ENCODE measurements around the gene B9D2.
"Not testable (repeated sequence)": the region's sequence is repeated elsewhere in the genome, so short reads cannot be mapped to it uniquely, and the experiment has no call there.

The B9D2 gene

DNA sequence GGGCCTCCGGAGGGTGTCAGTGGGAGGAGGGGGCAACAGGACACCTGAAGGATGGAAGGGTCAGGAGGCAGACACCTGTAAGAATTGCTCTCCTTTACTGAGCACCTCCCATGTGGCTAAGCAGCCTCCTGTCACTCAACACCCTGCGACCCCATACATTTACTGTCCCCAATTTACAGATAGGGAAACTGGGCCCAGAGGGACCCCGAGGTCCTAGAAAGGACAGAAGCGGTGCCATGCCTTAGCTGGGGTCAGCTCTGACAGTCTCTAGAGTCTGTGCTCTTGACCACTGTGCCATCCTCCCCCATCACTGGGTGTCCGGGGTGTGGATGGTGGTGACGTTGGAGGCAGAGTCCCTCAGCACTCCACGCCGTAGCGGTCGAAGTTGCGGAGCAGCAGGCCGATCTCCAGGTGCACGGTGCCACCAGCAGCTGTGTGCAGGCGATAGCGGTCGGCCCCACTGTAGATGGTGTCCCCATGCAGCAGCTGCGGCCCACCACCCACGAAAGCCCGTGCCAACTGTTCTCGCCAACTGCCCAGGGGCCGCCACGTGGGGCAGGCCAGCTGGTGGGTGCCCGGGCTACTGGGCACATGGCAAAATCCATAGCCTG, 9.5 kb downstream of the B9D2 start:
- no peak for DNase-seq

DNA sequence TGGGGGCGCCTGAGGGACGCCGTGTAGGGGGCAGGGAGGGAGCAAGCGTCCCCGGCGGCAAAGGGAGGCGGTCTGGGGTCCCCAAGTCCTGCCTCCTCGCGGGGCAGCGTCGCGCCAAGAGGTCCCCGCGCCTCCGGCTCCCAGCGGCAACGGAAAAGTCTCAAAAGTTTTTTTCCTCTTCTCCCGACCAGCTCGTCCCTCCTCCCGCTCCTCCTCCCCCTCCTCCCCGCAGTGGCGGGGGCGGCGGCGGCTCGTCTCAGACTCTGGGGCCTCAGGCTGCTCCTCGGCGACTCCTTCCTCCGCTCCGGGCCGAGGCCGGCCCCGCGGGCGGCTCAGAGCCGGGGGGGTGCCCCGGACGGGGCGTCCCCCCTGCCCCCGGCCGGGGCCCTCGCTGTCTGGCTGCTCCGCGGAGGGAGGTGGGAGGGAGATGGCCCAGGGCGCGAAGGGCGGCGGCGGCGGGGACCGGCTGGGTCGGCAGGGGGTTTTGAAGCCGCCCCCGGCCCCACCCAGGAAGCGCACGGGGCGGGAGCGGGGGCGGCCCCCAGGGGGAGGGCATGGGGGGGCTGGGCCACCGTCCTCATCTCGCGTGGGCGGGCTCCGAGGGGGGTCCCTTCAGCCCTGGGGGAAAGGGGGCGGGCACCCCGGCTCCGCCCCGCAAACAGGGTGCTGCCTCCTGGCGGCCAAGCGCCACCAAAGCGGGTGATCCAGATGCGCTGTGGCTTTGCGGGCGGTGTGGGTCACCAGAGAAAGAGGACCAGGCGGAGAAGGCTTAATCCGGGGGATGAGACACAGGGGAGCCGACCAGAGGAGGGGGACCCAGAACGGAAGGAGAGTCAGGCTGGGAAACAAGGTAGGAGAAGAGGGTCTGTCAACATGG, 10.2 kb downstream of the B9D2 start, which contains the start of gene TGFB1:
TGFB1 (minus strand) TSS at position 457 of the 877 bp plus-strand sequence. CDS start 878 bp downstream, outside the sequence.
- DNase-seq = peak; percentile 64

DNA sequence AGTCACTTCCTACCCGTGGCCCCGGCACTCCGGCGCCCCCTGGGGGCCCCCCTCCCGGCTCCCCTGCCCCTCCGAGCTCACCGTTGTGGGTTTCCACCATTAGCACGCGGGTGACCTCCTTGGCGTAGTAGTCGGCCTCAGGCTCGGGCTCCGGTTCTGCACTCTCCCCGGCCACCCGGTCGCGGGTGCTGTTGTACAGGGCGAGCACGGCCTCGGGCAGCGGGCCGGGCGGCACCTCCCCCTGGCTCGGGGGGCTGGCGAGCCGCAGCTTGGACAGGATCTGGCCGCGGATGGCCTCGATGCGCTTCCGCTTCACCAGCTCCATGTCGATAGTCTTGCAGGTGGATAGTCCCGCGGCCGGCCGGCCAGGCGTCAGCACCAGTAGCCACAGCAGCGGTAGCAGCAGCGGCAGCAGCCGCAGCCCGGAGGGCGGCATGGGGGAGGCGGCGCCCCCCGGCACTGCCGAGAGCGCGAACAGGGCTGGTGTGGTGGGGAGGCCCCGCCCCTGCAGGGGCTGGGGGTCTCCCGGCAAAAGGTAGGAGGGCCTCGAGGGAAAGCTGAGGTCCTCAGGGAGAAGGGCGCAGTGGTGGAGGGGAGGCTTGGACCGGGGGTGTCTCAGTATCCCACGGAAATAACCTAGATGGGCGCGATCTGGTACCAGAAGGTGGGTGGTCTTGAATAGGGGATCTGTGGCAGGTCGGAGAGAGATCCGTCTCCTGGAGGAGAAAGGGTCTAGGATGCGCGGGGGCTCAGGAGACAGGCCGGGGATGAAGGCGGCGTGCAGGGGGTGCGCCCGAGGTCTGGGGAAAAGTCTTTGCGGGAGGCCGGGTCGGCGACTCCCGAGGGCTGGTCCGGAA, 11.1 kb downstream of the B9D2 start:
- peak; percentile 55 for DNase-seq

DNA sequence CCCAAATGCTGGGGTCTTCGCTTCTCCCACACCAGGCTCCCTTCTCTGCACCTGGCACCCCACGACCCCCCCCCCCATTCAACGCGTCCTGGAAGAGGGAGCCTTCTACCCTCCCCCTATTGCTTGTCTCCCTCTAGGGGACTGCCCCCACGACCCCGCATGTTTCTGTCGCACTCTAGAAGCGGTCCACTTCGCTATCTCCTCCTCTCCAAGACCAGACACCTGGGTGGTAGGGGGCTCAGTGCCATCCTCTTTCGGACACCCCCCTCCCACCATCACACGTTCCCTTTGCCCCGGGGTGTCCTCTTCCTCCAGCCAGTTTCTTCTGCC, 11.7 kb downstream of the B9D2 start:
- no peak for DNase-seq

DNA sequence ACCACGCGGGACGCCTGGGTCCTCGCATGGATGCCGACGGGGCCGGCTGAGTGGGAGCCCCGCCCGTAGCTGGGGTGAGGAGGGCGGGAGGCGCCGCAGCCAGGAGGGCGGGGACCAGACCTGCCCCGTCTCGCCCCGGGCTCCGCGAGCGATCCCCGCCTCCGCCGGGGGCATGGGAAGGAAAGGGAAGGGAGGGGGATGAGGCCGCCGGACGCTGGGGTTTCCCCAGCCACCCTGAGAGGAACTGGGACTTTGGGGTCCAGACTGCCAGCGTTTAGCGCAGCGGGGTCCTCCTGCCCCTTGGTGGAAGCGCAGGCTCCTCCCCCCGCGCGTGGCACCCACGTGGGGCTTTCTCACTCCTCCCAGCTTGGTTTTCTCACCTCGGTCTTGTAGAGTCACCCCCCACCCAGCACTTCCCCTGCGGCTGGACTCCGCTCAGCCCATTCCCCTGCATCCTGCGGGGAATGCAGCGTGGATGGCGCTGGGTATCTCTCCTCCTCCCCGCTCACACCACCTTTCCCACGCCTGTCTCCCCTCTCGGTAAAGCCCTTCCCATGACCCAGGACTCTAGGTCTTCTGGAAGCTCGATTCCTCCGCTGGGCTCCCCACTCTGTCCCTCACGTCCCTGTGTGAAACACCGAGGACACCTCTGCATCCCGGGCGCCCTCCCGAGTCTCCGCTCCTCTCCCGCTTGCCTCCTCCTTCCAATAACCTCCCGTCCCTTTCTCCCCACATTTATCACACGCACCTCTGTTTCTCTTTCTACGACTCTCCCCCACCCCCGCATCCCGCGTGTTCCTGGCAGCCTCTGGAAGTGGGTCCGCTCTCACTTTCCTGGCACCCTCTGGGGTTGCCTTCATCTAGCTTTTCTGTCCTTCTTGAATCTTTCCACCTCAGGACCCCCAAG, 12.4 kb downstream of the B9D2 start:
- peak; percentile 55 for DNase-seq

DNA sequence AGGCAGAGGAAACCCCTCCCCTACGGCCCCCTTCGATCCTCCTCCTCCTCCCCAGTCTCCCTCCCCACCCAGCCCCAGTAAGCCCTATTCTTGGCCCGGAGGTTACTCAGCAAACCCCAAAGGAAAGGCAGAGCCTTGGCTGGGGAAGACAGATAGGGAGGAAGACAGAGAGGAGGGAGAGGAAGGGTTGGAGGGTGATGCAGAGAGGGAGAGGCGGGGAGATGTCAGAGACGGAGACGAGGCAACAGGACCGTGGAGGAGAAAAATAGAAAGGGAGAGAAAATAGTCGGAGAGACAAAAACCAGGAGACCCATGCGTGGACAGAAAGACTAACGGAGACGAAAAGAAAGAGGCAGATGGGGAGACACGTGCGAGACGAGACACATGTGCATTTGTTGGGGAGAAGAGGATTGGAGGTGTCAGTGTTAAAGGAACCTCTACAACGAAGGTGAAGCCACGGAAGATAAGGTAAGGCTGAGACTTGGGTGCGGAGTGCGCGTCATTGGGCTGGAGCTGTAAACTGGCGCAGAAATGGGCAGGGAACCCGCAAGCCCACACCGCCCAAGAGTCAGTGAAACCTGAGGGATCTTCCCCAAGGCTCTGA, 13.1 kb downstream of the B9D2 start:
- DNase-seq = peak; percentile 55

DNA sequence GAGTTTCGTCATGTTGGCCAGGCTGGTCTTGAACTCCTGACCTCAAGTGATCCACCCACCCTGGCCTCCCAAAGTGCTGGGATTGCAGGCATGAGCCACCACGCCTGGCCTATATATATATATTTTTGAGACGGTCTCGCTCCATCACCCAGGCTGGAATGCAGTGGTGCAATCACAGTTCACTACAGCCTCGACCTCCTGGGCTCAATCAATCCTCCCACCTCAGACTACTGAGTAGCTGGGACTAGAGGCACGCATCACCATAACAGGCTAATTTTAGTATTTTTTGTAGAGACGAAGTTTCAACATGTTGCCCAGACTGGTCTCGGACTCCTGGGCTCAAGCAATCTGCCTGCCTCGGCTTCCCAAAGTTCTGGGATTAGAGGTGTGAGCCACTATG, 17.0 kb downstream of the B9D2 start:
- DNase-seq = not testable (repeated sequence)

DNA sequence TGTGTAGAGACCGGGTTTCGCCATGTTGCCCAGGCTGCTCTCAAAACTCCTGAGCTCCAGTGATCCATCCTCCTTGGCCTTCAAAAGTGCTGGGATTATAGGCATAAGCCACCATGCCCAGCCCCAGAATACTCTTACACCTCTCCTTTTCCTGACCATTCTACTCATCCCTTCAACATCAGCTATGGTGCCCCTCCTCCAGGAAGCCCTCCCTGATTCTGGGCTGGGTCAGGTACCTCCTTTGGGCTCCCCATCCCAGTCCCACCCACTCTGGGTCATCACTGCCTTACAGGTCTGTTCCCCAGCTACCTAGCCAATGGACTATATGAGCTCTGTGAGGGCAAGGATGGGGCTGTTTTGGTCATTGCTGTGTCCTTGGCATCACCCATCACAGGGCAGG, 19.8 kb downstream of the B9D2 start:
- DNase-seq = no peak

DNA sequence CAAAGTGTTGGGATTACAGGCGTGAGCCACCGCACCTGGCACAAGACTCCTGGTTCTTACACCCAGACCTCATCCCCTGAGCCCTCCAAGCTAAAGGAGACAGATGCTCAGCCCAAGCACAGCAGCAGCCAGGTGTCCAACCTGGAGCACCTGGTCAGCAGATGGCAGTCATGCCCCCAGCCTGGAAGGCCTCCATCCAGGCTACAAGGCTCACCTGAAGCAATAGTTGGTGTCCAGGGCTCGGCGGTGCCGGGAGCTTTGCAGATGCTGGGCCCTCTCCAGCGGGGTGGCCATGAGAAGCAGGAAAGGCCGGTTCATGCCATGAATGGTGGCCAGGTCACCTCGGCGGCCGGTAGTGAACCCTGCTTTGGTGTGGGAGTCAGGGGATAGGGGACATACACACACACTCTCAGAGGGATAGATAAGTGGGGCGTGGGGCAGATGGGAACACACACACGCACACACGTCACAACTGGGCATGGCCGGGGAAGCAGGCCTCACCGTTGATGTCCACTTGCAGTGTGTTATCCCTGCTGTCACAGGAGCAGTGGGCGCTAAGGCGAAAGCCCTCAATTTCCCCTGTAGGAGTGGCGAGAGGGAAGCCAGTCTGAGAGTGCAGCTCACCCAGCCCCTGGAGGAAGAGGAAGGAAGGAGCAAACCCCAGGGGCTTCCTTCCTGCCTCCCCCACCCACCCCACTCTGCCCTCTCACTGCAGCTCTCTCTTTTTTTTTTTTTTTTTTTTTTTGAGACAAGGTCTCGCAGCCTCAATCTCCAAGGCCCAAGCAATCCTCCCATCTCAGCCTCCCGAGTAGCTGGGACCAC, 22.1 kb downstream of the B9D2 start:
- DNase-seq = no peak

DNA sequence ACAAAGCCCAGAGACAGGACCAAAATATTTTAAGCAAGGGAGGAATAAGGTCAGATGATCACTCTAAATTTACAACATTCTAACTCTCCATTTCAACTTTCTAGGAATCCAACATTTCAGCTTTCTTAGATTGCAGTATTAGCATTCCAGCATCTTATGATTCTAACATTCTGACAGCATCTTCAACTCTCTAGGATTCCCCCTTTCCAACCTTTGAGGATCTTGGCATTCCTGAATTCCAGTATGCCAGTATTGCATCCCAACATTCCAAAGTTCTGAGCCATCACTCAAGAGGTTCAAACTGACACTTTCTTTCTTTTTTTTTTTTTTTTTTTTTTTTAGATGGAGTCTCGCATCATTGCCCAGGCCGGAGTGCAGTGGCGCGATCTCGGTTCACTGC, 24.0 kb downstream of the B9D2 start:
- DNase-seq = no peak

DNA sequence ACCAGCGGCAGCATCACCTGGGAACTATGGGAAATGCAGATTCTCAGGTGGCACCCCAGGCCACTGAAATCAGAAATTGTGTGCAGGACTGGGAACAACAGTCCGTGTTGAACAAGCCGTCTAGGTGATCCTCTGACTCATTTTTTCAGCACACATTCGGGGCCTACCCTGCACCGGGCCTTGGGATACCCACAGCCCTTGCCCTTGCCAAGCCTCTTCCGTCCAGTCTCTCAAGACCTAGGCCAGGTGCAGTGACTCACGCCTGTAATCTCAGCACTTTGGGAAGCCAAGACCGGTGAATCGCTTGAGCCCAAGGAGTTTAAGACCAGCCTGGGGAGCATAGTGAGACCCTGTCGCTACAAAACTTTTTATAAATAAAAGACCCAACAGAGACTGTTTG, 28.5 kb downstream of the B9D2 start:
- no peak for DNase-seq

DNA sequence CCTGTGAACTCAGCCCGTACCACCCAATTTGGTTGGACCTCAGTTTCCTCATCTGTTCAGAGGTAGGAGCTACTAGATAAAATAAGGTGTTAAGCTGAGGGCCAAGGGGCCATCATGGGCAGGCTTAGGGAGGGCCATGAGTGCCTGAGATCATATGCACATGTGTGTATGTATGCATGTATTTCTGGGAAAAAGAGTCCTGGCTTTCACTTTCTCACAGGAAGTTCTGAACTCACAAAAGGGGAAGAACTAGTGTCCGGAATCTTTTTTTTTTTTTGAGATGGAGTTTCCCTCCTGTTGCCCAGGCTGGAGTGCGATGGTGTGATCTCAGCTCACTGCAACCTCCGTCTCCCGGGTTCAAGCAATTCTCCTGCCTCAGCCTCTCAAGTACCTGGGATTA, 29.2 kb downstream of the B9D2 start:
- no peak for DNase-seq

DNA sequence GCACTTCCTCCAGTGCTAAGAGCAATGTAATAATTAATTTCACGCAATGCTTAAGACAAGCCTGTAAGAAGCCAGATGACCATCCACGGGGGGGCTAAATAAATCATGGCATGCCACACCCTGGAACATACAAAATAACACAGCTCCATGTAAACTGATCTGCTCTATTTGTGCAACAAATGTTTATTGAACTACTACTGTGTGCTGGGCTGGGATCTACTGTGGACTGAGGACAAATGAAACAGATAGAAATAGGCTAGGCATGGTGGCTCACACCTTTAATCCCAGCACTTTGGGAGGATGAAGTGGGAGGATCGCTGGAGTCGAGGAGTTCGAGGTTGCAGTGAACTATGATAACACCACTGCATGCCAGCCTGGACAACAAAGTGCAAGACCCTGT, 31.5 kb downstream of the B9D2 start:
- DNase-seq = no peak

DNA sequence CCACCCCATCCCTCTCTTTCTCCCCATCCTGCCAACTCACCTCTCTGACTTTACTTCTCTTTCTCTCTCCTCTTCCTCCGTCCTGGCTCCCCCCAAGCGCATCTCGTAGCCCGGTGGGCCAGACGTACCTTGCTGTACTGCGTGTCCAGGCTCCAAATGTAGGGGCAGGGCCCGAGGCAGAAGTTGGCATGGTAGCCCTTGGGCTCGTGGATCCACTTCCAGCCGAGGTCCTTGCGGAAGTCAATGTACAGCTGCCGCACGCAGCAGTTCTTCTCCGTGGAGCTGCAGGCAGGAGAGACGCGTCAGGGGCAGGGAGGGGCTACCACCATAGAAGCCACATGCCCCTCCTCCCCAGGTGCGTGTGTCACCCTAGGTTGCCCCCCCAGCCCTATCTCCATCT, 31.9 kb downstream of the B9D2 start:
- no peak for DNase-seq

DNA sequence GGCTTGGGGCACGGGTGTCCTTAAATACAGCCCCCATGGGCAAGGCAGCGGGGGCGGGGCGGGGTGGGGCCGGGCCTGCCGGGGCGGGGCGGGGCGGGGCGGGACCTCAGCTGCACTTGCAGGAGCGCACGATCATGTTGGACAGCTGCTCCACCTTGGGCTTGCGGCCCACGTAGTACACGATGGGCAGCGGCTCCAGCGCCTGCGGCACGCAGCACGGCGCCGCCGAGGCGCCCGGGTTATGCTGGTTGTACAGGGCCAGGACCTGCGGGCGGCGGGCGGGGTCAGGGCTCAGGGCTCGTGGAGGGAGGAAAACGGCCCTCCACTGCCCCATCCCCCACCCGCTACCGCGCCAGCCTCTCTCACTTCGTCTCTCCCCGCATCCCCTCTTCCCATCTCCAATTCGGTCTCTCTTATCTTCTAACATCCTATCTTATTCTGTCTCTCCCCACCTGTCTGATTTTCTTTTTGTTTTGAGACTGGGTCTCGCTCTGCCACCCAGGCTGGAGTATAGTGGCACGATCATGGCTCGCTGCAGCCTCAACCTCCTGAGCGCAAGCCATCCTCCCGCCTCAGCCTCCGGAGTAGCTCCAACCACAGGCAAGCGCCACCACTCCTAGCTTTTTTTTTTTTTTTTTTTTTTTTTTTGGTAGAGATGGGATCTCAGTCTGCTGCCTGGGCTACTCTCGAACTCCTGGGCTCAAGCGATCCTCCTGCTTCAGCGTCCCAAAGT, 32.8 kb downstream of the B9D2 start:
- no peak for DNase-seq

DNA sequence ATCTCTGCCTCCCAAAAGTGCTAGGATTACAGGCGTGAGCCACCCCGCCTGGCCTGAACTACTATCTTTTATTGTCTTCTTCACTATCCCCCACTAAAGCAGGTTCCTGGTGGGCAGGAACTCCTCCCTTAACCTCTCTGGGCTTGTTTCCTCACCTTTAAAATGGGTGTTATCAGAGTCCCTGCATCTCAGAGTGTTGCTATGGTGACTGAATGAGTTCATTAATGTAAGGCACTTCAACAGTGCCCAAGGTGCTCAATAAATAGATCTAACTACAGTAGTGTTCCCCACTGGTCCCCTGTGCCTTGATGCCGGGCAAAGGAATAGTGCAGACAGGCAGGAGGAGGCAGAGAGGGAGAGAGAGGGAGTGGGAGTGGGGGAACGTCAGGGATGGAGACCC, 33.5 kb downstream of the B9D2 start:
- DNase-seq = no peak

DNA sequence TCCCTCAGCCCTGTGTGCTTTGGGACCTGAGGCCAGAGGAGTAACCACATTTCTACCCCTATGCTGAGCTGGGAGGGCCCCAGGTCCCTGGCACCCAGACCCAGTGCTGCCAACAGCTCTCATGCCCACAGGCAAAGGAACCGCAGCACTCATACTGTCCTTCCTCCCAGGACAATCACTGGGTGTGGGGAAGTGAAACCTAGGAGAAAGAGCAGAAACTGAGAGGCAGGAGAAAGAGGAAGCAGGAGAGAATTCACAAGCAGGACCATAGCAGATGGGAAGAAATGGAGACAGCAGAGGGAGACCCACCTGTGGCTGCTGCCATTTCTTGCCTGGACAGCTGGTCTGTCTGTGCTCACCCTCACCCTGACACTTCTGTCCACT, 35.1 kb downstream of the B9D2 start:
- no peak for DNase-seq

DNA sequence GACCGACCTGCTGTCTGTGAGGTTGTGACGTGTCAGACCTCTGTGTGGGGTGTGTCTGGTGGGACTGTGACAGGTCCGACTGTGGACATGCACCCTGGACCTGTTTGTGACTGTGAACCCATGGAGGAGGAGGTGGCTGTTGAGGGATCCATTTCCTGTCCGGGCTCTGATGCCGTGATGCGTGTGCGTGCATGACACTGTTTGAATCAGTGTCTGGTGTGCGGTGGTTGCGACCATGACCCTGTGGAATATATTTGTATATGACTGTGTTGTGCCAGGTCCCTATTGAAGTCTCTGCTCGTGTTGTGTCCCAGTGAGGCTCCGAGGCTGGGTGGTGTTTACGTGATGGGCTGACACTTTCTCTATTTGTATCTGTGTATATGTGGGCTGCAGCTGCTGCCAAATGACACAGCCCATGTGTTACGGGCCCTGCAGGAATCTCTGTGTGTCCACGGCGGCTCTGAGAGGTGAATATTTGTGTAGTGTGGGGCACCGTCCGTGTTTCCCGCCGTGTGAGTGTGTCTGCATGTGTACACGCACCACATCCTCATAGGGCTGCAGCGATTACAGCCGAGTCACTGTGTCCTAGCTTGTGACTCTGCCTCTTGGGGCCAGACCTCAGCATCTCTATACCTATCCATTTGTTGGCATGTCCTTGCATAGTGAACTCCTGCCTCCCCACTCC, 35.6 kb downstream of the B9D2 start:
- no peak for DNase-seq

DNA sequence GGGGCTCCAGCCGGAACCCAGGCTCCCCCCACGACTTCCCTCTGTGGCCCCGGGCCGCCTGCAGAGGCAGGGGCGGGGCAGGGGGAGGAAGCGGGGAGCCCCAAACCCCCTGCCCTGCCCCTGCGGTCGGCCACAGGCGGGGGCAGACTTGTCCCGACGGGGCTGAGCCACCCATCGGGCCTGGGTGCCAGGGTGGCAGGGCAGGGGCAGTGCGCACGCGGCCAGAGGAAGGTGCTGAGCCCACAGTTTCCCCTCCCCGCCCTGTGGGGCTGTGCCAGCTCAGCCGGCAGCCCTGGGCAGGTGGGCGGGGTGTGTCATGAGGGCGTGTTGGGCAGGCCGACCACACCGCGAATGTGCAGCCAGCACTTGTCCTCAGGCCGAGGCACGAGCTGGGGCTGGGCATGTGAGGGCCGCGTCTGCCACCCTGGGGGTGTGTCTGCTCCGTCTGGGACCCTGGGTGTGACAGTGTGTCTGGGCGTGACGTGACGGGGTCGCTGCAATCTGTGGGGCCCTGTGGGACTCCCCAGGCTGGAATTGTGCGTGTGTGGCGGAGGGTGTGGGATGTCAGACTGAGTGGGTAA, 36.3 kb downstream of the B9D2 start:
- DNase-seq = peak; percentile 96

Measured in KG1 (cell line).